Gastroesophageal sphincter (tissue), 3 donors: ENCODE data around the gene MIDN.
A peak's percentile ranks its signal among the peaks of the same experiment; 100 is the strongest.

Source experiments
- EP300 ChIP-seq: sonication (generic); formaldehyde crosslinking; IDR thresholded peaks from one replicate; pipeline ENCODE4 v1.6.1; 2017; ENCODE audit warnings: antibody characterized with exemption, mild to moderate bottlenecking
- POLR2A ChIP-seq, 2 donors: fragments of 450-650 bp; IDR thresholded peaks; one replicate each; pipeline ENCODE4 v1.6.1; 2017; ENCODE audit warnings: antibody characterized with exemption in 2 of 2, mild to moderate bottlenecking in 2 of 2, moderate library complexity in 1 of 2
- POLR2AphosphoS5 ChIP-seq: sonication (generic); formaldehyde crosslinking; IDR thresholded peaks from one replicate; pipeline ENCODE4 v1.6.1; 2017; ENCODE audit warnings: antibody characterized with exemption
- TF ChIP-seq, protein P1 (sequence below), 4 experiments: fragments of 200-600 bp in 2 of 4; fragments of 450-650 bp in 2 of 4; sonication (generic) in 1 of 4; IDR thresholded peaks; one replicate each; pipeline ENCODE4 v1.5.1; 2017 to 2019; ENCODE audit warnings: antibody characterized with exemption in 4 of 4, mild to moderate bottlenecking in 2 of 4, moderate library complexity in 2 of 4

DNA sequence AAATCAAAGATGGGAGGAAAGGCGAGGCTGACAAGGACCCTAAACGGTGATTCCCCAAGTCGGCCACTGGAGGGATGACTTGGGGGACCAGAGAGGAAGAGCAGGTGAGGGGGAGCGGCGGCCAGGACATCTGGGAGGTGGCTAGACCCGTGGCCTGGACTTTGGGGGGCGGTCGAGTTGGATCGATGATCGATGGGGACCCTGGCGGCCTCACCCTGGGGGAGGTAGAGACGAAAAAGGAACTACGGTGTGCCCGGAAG, 13.1 kb downstream of the MIDN start:
- TF ChIP-seq, protein P1, sequence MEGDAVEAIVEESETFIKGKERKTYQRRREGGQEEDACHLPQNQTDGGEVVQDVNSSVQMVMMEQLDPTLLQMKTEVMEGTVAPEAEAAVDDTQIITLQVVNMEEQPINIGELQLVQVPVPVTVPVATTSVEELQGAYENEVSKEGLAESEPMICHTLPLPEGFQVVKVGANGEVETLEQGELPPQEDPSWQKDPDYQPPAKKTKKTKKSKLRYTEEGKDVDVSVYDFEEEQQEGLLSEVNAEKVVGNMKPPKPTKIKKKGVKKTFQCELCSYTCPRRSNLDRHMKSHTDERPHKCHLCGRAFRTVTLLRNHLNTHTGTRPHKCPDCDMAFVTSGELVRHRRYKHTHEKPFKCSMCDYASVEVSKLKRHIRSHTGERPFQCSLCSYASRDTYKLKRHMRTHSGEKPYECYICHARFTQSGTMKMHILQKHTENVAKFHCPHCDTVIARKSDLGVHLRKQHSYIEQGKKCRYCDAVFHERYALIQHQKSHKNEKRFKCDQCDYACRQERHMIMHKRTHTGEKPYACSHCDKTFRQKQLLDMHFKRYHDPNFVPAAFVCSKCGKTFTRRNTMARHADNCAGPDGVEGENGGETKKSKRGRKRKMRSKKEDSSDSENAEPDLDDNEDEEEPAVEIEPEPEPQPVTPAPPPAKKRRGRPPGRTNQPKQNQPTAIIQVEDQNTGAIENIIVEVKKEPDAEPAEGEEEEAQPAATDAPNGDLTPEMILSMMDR (IDR thresholded peaks at IDR 0.05): peak in 2 of 4 experiments; percentile 33 to 39
- TF ChIP-seq POLR2A (IDR thresholded peaks at IDR 0.05) (no peak), POLR2AphosphoS5 (no peak), EP300 (no peak)
